A549 (cell line): ENCODE data around the gene FRY. TPM values are rescaled to one million over a fixed set of nuclear protein-coding genes. Genes with fewer than 3 reads are reported as not detected.

Experiments
- ATAC-seq, 2 experiments: fragments of 200-7000 bp in 1 of 2; fragments of >200 bp in 1 of 2; cut with Nextera tagmentation in 1 of 2; cut with Tn5 transposase in 1 of 2; 3 replicates each; pipeline versions ENCODE4 v1.8.0 to v1.9.1; 2018 to 2020; ENCODE audit warnings: mild to moderate bottlenecking in 1 of 2, moderate library complexity in 1 of 2
- CTCF ChIA-PET: fragments of 300-600 bp; sonication (Branson Sonifier 250); formaldehyde crosslinking; extraction: SDS; loops from one replicate; lab custom pipeline; 2021; ENCODE audit warnings: antibody characterized with exemption, inconsistent platforms; lab: Yijun Ruan, JAX
- POLR2A ChIA-PET: fragments of 350-600 bp; formaldehyde crosslinking; extraction: SDS; loops from one replicate; lab custom pipeline; 2021; ENCODE audit warnings: antibody characterized with exemption, inconsistent platforms; lab: Yijun Ruan, JAX
- DNase-seq, 2 experiments: peaks; one replicate each; pipeline versions ENCODE4 v3.0.0 to v3.0.0-alpha.2; 2011 to 2016; ENCODE audit warnings: low read depth in 1 of 2, low spot score in 1 of 2
- FAIRE-seq: peaks from 2 replicates; lab custom pipeline; 2011; peaks lifted over from hg19 to GRCh38; lab: Jason Lieb, UNC
- H3K27ac ChIP-seq, 2 experiments: fragments of >200 bp; sonication (Bioruptor Twin); formaldehyde crosslinking; 3 replicates each; pipeline ENCODE4 v1.5.1; 2016 to 2017
- H3K4me1 ChIP-seq: fragments of >200 bp; sonication (Bioruptor Twin); formaldehyde crosslinking; 3 replicates; pipeline ENCODE4 v1.6.1; 2016
- H3K4me2 ChIP-seq: fragments of >200 bp; sonication (Bioruptor Twin); formaldehyde crosslinking; 3 replicates; pipeline ENCODE4 v1.6.1; 2016
- H3K4me3 ChIP-seq: fragments of >200 bp; sonication (Bioruptor Twin); formaldehyde crosslinking; 3 replicates; pipeline ENCODE4 v1.5.1; 2016
- H3K9me3 ChIP-seq: fragments of >200 bp; sonication (Bioruptor Twin); formaldehyde crosslinking; 3 replicates; pipeline ENCODE4 v1.6.1; 2016
- BHLHE40 ChIP-seq: IDR thresholded peaks from 2 replicates; pipeline ENCODE4 v1.6.1; 2012; ENCODE audit warnings: low read depth, low read length, inconsistent platforms
- CBX2 ChIP-seq: fragments of 200-600 bp; sonication (generic); IDR thresholded peaks from 2 replicates; pipeline ENCODE4 v1.6.1; 2016; ENCODE audit warnings: low read depth, mild to moderate bottlenecking, borderline replicate concordance
- CBX8 ChIP-seq: fragments of 200-600 bp; sonication (generic); IDR thresholded peaks from 2 replicates; pipeline ENCODE4 v1.6.1; 2016
- CHD4 ChIP-seq: fragments of 200-600 bp; sonication (generic); IDR thresholded peaks from 2 replicates; pipeline ENCODE4 v1.6.1; 2016; ENCODE audit warnings: antibody characterized with exemption, mild to moderate bottlenecking, borderline replicate concordance
- EHMT2 ChIP-seq: fragments of 200-600 bp; sonication (generic); IDR thresholded peaks from 2 replicates; pipeline ENCODE4 v1.6.1; 2016; ENCODE audit warnings: antibody characterized with exemption, low read depth, mild to moderate bottlenecking, moderate library complexity
- ELK1 ChIP-seq: fragments of 150-350 bp; IDR thresholded peaks from 2 replicates; pipeline ENCODE4 v1.6.1; 2014; ENCODE audit warnings: low read depth, mild to moderate bottlenecking, low read length
- FOSB ChIP-seq: fragments of 250-450 bp; sonication (Bioruptor Pico); IDR thresholded peaks from 2 replicates; pipeline ENCODE4 v1.5.0; 2020; ENCODE audit warnings: mild to moderate bottlenecking, moderate library complexity
- FOSL2 ChIP-seq, 2 experiments: fragments of 450-650 bp in 1 of 2; fragments of >200 bp in 1 of 2; sonication (Bioruptor Twin) in 1 of 2; formaldehyde crosslinking; IDR thresholded peaks; 2 replicates each; pipeline versions ENCODE4 v1.5.0 to v1.6.1; 2016 to 2020; ENCODE audit warnings: mild to moderate bottlenecking in 1 of 2, moderate library complexity in 1 of 2
- FOXS1 ChIP-seq: fragments of 250-450 bp; sonication (Bioruptor Pico); IDR thresholded peaks from 2 replicates; pipeline ENCODE4 v1.5.0; 2020; ENCODE audit warnings: mild to moderate bottlenecking, moderate library complexity
- GATA3 ChIP-seq: IDR thresholded peaks from 2 replicates; pipeline ENCODE4 v1.6.1; 2012; ENCODE audit warnings: borderline replicate concordance
- HES2 ChIP-seq: fragments of >200 bp; sonication (Bioruptor Twin); formaldehyde crosslinking; IDR thresholded peaks from 2 replicates; pipeline ENCODE4 v1.6.1; 2016
- HMGXB4 ChIP-seq: fragments of 250-450 bp; sonication (Bioruptor Pico); IDR thresholded peaks from 2 replicates; pipeline ENCODE4 v1.5.0; 2021; ENCODE audit warnings: mild to moderate bottlenecking, moderate library complexity, borderline replicate concordance
- HOXB13 ChIP-seq: fragments of 250-450 bp; sonication (Bioruptor Pico); IDR thresholded peaks from 2 replicates; pipeline ENCODE4 v1.5.0; 2020; ENCODE audit warnings: low read depth, mild to moderate bottlenecking, moderate library complexity
- JUNB ChIP-seq: fragments of >200 bp; sonication (Bioruptor Twin); formaldehyde crosslinking; IDR thresholded peaks from 2 replicates; pipeline ENCODE4 v1.6.1; 2016
- MAX ChIP-seq: IDR thresholded peaks from 2 replicates; pipeline ENCODE4 v1.6.1; 2012
- MAZ ChIP-seq: fragments of 150-350 bp; IDR thresholded peaks from 2 replicates; pipeline ENCODE4 v1.6.1; 2014; ENCODE audit warnings: antibody characterized with exemption, low read depth, low read length, borderline replicate concordance
- MYC ChIP-seq: IDR thresholded peaks from 2 replicates; pipeline ENCODE4 v1.6.1; 2012; ENCODE audit warnings: mild to moderate bottlenecking, inconsistent platforms, low read length, improper control_type of control experiment, borderline replicate concordance
- NFE2L2 ChIP-seq: fragments of 150-350 bp; conservative IDR thresholded peaks from 2 replicates; pipeline ENCODE4 v1.6.1; 2014; ENCODE audit warnings: low read length
- NR3C1 ChIP-seq: fragments of >200 bp; sonication (Bioruptor Twin); formaldehyde crosslinking; IDR thresholded peaks from 3 replicates; pipeline ENCODE4 v1.6.1; 2017
- RAD21 ChIP-seq, 2 experiments: fragments of >200 bp in 1 of 2; sonication (Bioruptor Twin) in 1 of 2; formaldehyde crosslinking in 1 of 2; IDR thresholded peaks in 1 of 2; conservative IDR thresholded peaks in 1 of 2; 2 replicates in 1 of 2; 3 replicates in 1 of 2; pipeline ENCODE4 v1.6.1; 2012 to 2018; ENCODE audit warnings: inconsistent platforms in 1 of 2
- TFCP2L1 ChIP-seq: fragments of 250-450 bp; sonication (Bioruptor Pico); IDR thresholded peaks from 2 replicates; pipeline ENCODE4 v1.5.0; 2021; ENCODE audit warnings: mild to moderate bottlenecking
- USF2 ChIP-seq: fragments of 450-650 bp; IDR thresholded peaks from 2 replicates; pipeline ENCODE4 v1.6.1; 2014; ENCODE audit warnings: antibody characterized with exemption
- ZNF302 ChIP-seq: fragments of 250-450 bp; sonication (Bioruptor Pico); IDR thresholded peaks from 2 replicates; pipeline ENCODE4 v1.9.0; 2021; ENCODE audit warnings: inconsistent platforms, mild to moderate bottlenecking, moderate library complexity
- WGBS: methylation state at CpG from one replicate; pipeline ENCODE4 v1.1.6; 2017; ENCODE audit errors: missing lambda C conversion rate; 5-methylcytosine and 5-hydroxymethylcytosine counted together
- polyA plus RNA-seq, 4 experiments: library from polyadenylated mRNA; depleted of rRNA in 3 of 4; stranded (reverse); fragments of >200 nt; fragmentation: RNase III in 1 of 4; extraction: RNeasy Plus Mini Kit Qiagen cat#74134 plus additional on column Dnase treatment in 1 of 4; gene quantifications; 2 replicates in 3 of 4; 3 replicates in 1 of 4; pipeline ENCODE4 v1.2.3, GENCODE V29; 2011 to 2017

Gene FRY
- polyA plus RNA-seq, 2 of the 4 experiments (the other 2 are of a cell fraction): 0.08 to 0.26 TPM

GRCh38 chr13:32285633-32285965, 254.0 kb downstream of the FRY start:
- TF ChIP-seq ELK1 (no peak), NR3C1 (no peak), HMGXB4 (CRISPR knock-in tag) (no peak), USF2 (no peak), HES2 (no peak), BHLHE40 (no peak), MAX (no peak), MYC (no peak), CBX8 (no peak), EHMT2 (no peak), JUNB (no peak), GATA3 (no peak), MAZ (no peak), NFE2L2 (no peak), RAD21 (conservative IDR thresholded peaks at IDR 0.05 in 1 of 2, IDR thresholded peaks at IDR 0.05 in 1 of 2) (no peak), TFCP2L1 (no peak)
- Histone ChIP-seq H3K27ac (no peak overlapping the region), H3K4me3 (no peak overlapping the region), H3K9me3 (no peaks in the 10 kb centered on the region), H3K4me1 (no peaks in the 10 kb centered on the region), H3K4me2 (no peak overlapping the region)
- CTCF ChIA-PET: no interaction called here
- ATAC-seq (no peak), FAIRE-seq (no peak), DNase-seq (no peak)
- POLR2A ChIA-PET: no interaction called here
- WGBS: 60% methylated on average over 4 of the region's 4 CpGs

- Histone ChIP-seq H3K27ac (no peak overlapping the region), H3K4me3 (no peak overlapping the region)
- 2% methylated on average over 2 of the region's 2 CpGs for WGBS
- no peak for DNase-seq
- TF ChIP-seq FOSB (CRISPR knock-in tag) (no peak), EHMT2 (no peak), CBX2 (no peak), MAX (no peak), CHD4 (no peak), USF2 (no peak), NFE2L2 (no peak), JUNB (no peak), FOSL2 (IDR thresholded peaks at IDR 0.05) (no peak), FOSL2 (CRISPR knock-in tag; IDR thresholded peaks at IDR 0.05) (no peak), HMGXB4 (CRISPR knock-in tag) (no peak), MYC (no peak), HOXB13 (CRISPR knock-in tag) (no peak), NR3C1 (no peak), FOXS1 (CRISPR knock-in tag) (no peak), ELK1 (no peak), GATA3 (no peak), ZNF302 (CRISPR knock-in tag) (no peak), MAZ (no peak)
- TF ChIP-seq, all 56 proteins: peak for 0
- Histone ChIP-seq H3K4me1 (no peaks in the 10 kb centered on the region), H3K4me2 (no peak overlapping the region), H3K9me3 (no peaks in the 10 kb centered on the region)
- no peak for FAIRE-seq
- CTCF ChIA-PET: no interaction called here
- POLR2A ChIA-PET: no interaction called here
- no peak for ATAC-seq
Measured at GRCh38 chr13:32297206-32297605, 265.6 kb downstream of the FRY start.
